22Rv1 (cell line): Measurements from ENCODE around the gene ANGPT4.

Experiments used
- CTCF ChIP-seq: fragments of 450-650 bp; IDR thresholded peaks from 2 replicates; pipeline ENCODE4 v1.5.1; 2017; ENCODE audit warnings: mild to moderate bottlenecking
- ZFX ChIP-seq: fragments of 450-650 bp; IDR thresholded peaks from 2 replicates; pipeline ENCODE4 v1.6.1; 2017; ENCODE audit warnings: antibody characterized with exemption, borderline replicate concordance

GRCh38 chr20:949717-950116, 33.6 kb upstream of the ANGPT4 start:
- TF ChIP-seq CTCF (no peak), ZFX (no peak)
